ENCODE measurements around the gene ACTG2.

DNA sequence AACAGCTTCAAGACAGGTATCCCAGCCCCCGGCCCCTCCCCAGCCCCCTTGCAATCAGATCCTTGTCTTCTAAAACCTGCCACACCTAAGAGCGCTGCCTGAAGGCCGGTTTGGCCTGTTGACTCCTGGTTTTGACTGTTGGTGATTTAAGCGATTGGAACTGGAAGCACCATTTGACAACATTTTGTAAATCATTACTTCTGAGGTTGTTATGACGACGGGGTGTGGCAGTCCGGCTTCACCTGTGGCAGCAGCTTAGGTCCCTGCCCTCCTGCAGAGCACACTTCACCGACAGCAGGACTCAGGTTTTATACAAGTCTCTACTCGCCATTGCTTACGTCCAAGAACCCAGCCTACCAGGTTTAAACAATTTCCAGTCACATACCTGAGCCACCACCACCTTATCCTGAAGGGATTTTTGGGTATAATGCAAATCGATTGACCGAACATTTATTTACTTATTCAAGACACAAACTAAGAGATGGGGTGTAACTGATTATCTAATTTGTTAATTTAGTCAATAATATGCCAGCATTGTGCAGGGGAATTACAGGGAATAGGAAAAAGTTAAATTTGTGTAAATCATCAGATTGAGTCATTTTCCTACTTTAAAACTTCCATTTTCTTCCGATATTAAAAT is 33.2 kb downstream of the ACTG2 start:
- no peak for TF ChIP-seq CTCF (IDR thresholded peaks at IDR 0.05)
- TF ChIP-seq POLR2A (IDR thresholded peaks at IDR 0.05; ENCODE audit: low read depth) = no peak
- no peak for TF ChIP-seq EP300 (IDR thresholded peaks at IDR 0.05)
